HuH-7 (cell line): ENCODE results near the gene TMOD2.
A peak's percentile ranks its signal among the peaks of the same experiment; 100 is the strongest.

Source experiments
- DNase-seq: peaks from one replicate; pipeline ENCODE4 v3.0.0; 2011; ENCODE audit warnings: low spot score

The TMOD2 gene

GRCh38 chr15:51818150-51818549 is 66.8 kb downstream of the TMOD2 start:
- no peak for DNase-seq

GRCh38 chr15:51825698-51826097 is 74.3 kb downstream of the TMOD2 start:
- no peak for DNase-seq

DNA sequence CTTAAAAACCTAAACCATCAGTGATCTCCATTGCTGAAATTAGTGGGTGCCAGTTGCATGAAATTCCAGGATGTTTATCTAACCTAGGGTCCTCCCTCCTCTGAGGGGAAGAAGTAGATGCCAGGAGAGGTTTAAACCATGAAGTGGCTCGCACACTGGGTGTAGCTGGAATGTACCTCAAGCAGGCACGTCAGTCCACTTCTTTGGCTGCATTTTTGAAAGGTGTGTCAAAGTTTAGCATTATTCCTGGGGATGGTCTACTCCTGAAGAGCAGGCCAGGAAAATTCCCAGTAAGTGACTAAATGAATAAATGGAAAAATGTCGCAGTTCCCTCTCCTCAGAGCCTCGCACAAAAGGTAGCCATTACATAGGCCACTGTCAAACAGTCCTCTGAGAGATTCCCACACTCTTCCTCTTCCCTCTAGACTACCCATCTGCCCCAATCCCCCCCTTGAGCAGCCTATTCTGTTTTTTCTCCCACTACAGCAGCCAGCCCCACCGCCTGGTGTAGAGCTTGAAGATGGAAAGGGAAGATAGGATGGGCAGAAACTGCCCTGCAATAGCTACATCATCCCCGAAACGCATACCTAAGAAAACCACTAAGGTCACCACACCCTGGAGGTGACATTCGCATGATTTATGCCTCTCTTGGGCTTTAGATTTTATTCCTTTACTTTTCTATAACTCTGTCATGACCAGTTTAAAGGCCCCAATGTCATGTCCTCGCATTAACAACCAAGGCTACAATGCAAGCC is 77.4 kb downstream of the TMOD2 start:
- no peak for DNase-seq

- DNase-seq = peak; percentile 87
These were observed 78.2 kb downstream of the TMOD2 start, which contains the start of gene TMOD3 for GRCh38 chr15:51829376-51830275. TMOD3 (plus strand) TSS chr15:51829653; CDS start chr15:51862885, 33,232 bp downstream.

DNA sequence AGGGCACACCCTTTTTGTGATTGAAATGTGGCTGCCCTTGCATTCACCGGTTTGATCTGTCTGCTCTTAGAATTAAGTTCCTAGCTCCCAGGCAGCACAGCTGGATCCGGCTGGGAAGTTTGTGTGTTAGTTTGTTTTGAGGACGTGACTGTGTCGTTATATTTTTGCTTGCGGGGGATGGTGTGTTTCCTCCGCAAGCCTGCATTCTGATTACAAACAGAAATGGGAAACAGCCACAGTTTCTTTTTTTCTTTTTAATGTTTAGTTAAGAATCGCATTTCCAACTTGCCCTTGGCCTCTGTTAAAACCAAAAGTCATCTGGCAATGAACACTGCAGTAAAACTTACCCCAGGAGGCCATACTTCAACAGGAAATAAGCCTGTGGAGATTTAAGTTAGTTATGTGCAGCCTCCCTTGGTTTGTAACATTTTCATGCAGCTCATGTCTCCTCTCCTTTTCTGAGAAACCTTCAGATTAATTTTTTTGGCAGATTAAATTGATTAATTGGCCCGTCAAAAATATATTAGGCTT is 78.9 kb downstream of the TMOD2 start:
- DNase-seq = no peak

DNA sequence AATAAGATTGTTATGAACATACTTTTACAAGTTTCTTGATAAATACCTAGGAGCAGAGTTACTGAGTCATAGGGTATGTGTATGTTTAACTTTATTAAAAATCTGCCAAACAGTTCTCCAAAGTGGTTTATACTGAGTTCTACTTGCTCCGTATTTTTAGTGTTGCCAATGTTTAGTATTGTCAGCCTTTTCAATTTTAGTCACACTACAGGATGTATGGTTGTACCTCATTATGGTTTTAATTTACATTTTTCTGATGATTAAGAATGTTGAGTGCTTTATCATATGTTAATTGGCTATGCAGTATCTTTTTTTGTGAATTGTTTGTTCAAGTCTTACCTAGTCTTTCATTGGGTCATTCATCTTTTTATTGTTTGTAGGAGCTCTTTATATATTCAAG is 82.4 kb downstream of the TMOD2 start:
- DNase-seq = no peak

DNA sequence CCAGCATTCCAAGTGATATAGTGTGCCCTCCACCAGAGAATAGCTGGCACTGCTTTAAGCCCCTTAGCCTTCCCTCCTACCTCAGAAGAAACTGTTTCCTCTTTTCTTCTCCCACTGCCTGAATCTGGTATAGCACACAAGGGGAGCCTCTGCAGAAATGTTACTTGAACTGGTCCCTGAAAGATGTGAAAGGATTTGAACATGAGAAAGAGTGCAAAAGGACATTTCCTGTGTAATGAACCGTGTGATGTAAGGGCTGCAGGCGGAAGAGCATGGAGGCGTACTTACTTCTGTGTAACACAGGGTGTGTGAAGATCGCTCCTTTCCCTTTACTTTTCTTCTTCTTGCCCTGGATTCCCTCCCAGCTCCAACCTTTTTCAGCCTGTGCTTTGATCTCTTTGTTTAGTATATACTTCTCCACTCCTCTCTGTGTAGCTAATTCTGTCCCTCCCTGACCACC is 86.4 kb downstream of the TMOD2 start:
- DNase-seq = no peak

DNA sequence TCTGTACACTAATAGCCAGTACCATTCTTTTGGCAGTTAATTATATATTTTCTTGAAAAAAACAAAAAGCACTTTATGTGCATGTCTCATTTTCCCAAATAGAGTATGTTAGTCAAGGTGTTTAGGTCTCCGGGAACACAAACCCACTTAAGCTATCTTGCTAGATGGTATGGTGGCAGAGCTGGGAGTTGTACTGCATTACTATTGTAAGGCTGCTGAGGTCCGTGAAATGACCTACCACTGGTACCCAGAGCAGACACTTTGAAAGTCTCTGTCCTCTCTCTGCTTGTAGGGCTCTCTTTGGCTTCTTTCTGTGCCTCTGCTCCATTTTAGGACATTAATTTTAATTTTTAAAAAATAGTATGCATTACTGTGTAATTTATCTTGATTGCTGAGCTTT is 86.9 kb downstream of the TMOD2 start:
- no peak for DNase-seq

GRCh38 chr15:51840692-51841091 is 89.3 kb downstream of the TMOD2 start:
- DNase-seq = no peak

- DNase-seq = no peak
These were observed 90.1 kb downstream of the TMOD2 start for GRCh38 chr15:51841406-51842040.

DNA sequence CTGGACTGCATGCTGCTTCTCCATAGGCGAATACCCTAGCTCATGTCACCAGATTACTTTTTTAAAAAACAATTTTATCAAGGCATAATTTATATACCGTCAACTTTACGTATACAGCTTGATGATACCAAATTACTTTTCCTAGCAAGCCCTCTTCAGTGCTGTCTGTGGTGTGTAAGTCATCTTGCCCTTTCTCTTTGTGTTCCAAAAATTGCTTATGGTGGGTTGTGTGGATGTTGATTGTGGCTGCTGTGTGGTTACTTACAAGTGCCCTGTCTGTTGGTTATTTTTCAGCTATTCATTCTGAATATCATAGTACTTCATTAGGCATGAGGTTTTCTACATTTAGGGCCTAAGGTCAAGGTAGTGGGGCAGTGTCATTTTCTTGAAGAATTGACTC is 90.9 kb downstream of the TMOD2 start:
- no peak for DNase-seq

GRCh38 chr15:51842852-51843737 is 91.7 kb downstream of the TMOD2 start:
- DNase-seq = no peak

DNA sequence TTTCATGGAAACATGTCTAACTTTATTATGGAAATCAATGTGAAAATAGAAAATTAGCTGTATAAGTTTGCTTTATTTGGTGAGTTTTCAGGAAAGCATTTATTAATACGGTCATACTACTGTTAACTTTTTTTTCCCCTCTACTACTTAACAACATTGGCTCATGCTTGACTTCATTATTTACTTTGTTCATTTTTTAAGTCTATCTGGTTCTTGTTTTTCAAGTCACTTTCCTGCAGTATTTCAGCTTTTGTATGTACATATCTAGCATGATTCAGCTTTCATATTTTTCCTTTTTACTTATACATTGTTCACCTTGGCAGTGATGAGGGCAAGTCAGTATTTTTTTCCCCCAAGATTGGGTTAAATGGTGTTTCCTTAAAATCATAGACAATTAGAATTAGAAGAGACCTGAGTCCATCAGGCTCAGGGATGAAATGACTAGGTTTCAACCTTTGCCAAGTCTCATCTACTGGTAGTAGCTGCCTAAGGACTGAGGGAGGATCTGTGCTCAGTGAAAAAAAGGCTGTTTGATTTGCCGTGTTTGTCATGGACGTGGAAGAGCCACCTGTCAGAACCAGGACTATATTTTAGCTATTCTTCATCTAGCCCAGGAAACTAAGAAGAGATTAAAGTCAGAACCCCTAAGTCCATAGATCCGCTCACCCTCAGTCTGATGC is 93.5 kb downstream of the TMOD2 start:
- DNase-seq = no peak

- DNase-seq = no peak
These were observed 94.7 kb downstream of the TMOD2 start for GRCh38 chr15:51846066-51846462.

- DNase-seq = no peak
These were observed 95.2 kb downstream of the TMOD2 start for GRCh38 chr15:51846463-51847230.

DNA sequence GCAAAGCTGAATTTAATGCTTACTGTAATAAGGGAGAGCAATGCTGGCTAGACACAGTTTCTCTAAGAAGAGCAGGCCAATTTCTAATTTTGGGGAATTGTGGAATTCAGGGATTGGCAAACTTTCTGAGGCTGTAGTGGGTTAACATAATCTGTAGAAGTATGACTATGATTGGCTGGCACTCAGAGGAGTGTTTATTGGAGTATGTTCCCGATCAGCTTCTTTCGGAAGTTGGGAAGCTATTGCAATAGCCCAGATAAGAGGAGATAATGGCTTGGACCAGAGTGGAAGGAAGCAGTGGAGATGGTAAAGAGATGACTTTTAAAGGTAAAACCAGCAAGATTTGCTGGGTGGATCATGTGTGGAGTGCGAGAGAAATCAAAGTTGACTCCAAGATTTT is 97.4 kb downstream of the TMOD2 start:
- no peak for DNase-seq

DNA sequence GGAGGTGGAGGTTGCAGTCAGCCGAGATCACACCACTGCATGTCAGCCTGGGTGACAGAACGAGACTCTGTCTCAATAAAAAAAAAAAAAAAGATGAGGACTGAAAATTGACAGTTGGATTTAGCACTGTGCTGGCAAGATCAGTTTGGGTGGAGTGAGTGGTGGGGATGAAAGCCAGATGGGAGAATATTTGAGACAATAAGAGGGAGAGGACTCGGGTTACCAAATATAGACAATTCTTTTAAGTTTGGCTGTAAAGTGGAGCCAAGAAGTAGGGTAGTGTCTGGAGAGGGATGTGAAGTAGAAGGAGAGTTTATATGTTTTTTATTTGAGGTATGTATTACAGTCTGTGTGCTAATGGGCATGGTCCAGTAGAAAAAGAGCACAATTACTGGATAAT is 98.5 kb downstream of the TMOD2 start:
- DNase-seq = no peak

GRCh38 chr15:51853998-51854397 is 102.6 kb downstream of the TMOD2 start:
- DNase-seq = no peak

- no peak for DNase-seq
These were observed 104.2 kb downstream of the TMOD2 start for GRCh38 chr15:51855612-51856011.
